ENCODE data around the gene ADAMTS9. TPM values are rescaled to one million over a fixed set of nuclear protein-coding genes. Genes with fewer than 3 reads are reported as not detected.

The ADAMTS9 gene
- polyA plus RNA-seq, 2 of the 4 experiments (the other 2 are of a cell fraction) = 0.34 to 1.1 TPM

DNA sequence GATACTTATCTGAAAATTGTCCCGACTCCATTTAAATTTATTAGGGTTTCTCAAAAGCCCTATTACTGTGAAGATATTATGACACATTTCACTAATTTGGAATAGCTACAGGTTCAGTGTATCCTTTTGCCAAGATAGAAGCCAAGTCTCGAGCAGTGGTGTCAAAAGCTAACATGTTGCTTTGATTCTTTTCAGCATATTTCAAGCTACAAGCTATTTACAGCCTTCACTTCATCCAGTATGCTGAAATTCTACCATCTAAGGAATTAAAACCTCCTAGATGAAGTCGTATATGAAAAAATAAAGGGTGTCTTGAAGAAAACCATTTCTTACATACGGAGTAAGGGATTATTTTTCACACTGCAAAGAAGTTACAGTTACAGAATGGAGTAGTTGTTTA is 31.2 kb upstream of the ADAMTS9 start:
- no peaks in the 10 kb centered on the region for H3K9me3 ChIP-seq
- ATAC-seq (no peak), FAIRE-seq (no peak), DNase-seq (ENCODE audit: low read depth in 1 of 2, low spot score in 1 of 2) (no peak)
- no peak overlapping the region for H3K4me3 ChIP-seq
- ChIA-PET CTCF (no interaction called here), POLR2A (no interaction called here)
- TF ChIP-seq JUNB (IDR thresholded peaks at IDR 0.05) (no peak), HEYL (CRISPR knock-in tag; IDR thresholded peaks at IDR 0.05) (no peak), BHLHE40 (IDR thresholded peaks at IDR 0.05; ENCODE audit: low read depth, low read length) (no peak), MYC (IDR thresholded peaks at IDR 0.05; ENCODE audit: borderline replicate concordance, low read length) (no peak), NR3C1 (IDR thresholded peaks at IDR 0.05) (no peak), CBX8 (IDR thresholded peaks at IDR 0.05) (no peak), HOXA7 (CRISPR knock-in tag; IDR thresholded peaks at IDR 0.05) (no peak), CHD4 (IDR thresholded peaks at IDR 0.05; ENCODE audit: borderline replicate concordance) (no peak), HOXB13 (CRISPR knock-in tag; IDR thresholded peaks at IDR 0.05; ENCODE audit: low read depth) (no peak), POLR2AphosphoS2 (conservative IDR thresholded peaks at IDR 0.05; ENCODE audit: low read length) (no peak), ZFP36 (IDR thresholded peaks at IDR 0.05; ENCODE audit: borderline replicate concordance, partially characterized antibody) (no peak), JUN (IDR thresholded peaks at IDR 0.05) (no peak), KDM5A (IDR thresholded peaks at IDR 0.05) (no peak), ZSCAN20 (CRISPR knock-in tag; IDR thresholded peaks at IDR 0.05) (no peak), PHF8 (IDR thresholded peaks at IDR 0.05; ENCODE audit: borderline replicate concordance, low read depth) (no peak), RFX5 (IDR thresholded peaks at IDR 0.05) (no peak), EHMT2 (IDR thresholded peaks at IDR 0.05; ENCODE audit: low read depth) (no peak)
- TF ChIP-seq, protein P1, sequence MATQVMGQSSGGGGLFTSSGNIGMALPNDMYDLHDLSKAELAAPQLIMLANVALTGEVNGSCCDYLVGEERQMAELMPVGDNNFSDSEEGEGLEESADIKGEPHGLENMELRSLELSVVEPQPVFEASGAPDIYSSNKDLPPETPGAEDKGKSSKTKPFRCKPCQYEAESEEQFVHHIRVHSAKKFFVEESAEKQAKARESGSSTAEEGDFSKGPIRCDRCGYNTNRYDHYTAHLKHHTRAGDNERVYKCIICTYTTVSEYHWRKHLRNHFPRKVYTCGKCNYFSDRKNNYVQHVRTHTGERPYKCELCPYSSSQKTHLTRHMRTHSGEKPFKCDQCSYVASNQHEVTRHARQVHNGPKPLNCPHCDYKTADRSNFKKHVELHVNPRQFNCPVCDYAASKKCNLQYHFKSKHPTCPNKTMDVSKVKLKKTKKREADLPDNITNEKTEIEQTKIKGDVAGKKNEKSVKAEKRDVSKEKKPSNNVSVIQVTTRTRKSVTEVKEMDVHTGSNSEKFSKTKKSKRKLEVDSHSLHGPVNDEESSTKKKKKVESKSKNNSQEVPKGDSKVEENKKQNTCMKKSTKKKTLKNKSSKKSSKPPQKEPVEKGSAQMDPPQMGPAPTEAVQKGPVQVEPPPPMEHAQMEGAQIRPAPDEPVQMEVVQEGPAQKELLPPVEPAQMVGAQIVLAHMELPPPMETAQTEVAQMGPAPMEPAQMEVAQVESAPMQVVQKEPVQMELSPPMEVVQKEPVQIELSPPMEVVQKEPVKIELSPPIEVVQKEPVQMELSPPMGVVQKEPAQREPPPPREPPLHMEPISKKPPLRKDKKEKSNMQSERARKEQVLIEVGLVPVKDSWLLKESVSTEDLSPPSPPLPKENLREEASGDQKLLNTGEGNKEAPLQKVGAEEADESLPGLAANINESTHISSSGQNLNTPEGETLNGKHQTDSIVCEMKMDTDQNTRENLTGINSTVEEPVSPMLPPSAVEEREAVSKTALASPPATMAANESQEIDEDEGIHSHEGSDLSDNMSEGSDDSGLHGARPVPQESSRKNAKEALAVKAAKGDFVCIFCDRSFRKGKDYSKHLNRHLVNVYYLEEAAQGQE (IDR thresholded peaks at IDR 0.05) = no peak
- TF ChIP-seq, protein P2, sequence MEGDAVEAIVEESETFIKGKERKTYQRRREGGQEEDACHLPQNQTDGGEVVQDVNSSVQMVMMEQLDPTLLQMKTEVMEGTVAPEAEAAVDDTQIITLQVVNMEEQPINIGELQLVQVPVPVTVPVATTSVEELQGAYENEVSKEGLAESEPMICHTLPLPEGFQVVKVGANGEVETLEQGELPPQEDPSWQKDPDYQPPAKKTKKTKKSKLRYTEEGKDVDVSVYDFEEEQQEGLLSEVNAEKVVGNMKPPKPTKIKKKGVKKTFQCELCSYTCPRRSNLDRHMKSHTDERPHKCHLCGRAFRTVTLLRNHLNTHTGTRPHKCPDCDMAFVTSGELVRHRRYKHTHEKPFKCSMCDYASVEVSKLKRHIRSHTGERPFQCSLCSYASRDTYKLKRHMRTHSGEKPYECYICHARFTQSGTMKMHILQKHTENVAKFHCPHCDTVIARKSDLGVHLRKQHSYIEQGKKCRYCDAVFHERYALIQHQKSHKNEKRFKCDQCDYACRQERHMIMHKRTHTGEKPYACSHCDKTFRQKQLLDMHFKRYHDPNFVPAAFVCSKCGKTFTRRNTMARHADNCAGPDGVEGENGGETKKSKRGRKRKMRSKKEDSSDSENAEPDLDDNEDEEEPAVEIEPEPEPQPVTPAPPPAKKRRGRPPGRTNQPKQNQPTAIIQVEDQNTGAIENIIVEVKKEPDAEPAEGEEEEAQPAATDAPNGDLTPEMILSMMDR (IDR thresholded peaks at IDR 0.05) = no peak
- TF ChIP-seq, protein P3, sequence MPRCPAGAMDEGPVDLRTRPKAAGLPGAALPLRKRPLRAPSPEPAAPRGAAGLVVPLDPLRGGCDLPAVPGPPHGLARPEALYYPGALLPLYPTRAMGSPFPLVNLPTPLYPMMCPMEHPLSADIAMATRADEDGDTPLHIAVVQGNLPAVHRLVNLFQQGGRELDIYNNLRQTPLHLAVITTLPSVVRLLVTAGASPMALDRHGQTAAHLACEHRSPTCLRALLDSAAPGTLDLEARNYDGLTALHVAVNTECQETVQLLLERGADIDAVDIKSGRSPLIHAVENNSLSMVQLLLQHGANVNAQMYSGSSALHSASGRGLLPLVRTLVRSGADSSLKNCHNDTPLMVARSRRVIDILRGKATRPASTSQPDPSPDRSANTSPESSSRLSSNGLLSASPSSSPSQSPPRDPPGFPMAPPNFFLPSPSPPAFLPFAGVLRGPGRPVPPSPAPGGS (IDR thresholded peaks at IDR 0.05) = no peak
- no peak overlapping the region for H3K27ac ChIP-seq
- WGBS (ENCODE audit: missing lambda C conversion rate) = 22% methylated on average over 4 of the region's 4 CpGs
- no peak overlapping the region for H3K4me2 ChIP-seq
- H3K4me1 ChIP-seq = no peaks in the 10 kb centered on the region

DNA sequence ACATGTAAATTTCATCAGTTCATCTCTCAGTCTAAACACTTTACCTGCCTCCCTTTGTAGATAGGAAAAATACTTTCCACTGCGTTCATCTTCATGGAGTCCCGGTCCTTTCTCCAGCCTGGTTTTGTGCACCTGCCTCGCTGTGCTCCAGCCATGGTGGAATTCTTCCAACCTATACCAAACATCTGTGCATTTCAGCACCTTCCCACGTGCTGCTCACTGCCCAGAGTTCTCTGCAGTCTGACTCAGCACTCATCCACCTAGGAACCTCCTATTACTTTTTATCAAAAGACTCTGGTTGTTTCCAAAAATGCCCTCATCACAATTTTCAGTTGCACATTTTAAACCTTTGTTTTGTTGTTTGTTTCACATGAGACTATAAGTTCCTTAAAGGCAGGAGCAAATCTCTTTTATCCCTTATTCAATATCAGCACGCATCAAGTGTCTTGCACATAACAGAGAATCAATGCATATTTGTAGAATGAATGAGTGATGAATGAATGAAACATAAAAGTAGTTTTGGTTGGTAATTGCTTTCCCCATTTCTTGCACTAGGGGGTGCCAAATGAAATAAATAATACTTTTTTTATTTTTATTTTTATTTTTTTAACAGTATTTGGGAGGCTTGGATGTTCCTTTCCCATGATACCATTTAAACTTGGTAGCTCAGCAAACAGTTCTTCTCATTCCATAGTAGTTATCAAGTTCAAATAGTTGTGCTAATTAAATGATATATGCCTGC is 30.2 kb upstream of the ADAMTS9 start:
- no peaks in the 10 kb centered on the region for H3K9me3 ChIP-seq
- WGBS (ENCODE audit: missing lambda C conversion rate) = 26% methylated on average over 5 of the region's 5 CpGs
- ChIA-PET POLR2A (no interaction called here), CTCF (no interaction called here)
- no peak overlapping the region for H3K4me2 ChIP-seq
- ATAC-seq = no peak
- no peak for FAIRE-seq
- DNase-seq (ENCODE audit: low read depth in 1 of 2, low spot score in 1 of 2) = no peak
- H3K4me3 ChIP-seq = no peak overlapping the region
- H3K4me1 ChIP-seq = no peaks in the 10 kb centered on the region
- TF ChIP-seq SMC3 (IDR thresholded peaks at IDR 0.05) (0 out of 3 replicates have a peak, but pooled peaks have one; percentile 17), EP300 (IDR thresholded peaks at IDR 0.05) (no peak), SREBF2 (IDR thresholded peaks at IDR 0.05) (no peak)
- TF ChIP-seq, protein P2 (IDR thresholded peaks at IDR 0.05) = peak; percentile 31
- no peak overlapping the region for H3K27ac ChIP-seq
